Measurements from ENCODE around the gene OXT.

The OXT gene

DNA sequence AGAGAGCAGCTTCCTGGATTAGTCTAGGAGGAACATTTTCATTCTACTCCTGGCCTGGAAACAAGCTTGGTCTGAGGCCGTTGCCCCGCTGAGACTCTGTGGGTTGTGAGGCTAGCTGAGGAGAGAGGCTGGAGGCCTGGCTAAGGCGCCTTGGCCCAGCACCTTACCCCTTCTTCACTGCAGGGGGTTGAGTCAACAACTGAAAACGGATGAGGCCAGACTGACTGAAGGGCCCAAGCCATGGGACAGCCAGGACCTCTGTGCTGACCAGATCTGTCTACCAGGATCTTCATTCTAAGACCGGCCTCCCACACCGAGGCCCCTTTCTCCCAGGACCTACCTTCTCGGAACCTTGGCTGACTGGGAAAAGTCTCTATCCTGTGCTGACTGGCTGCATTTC, 16.6 kb downstream of the OXT start:
- DNase-seq, result no peak

DNA sequence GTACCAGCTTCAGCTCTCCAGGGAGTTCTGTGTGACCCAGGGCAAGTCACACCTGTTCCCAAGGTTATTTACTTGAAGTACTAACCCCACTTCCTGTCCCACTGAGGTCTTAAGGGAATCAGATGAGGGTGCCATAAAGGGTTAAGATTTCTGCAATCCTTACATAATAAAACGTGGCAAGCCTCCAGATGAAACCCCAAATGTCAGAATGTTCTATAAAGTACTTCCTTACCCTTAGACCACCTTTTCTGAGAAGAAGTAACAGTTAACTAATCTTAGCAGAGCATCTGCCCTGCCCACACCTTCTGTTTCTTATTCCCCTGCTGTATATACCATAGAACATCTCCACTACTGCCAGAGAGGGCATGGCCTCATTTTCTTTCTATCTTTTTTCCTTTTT, 19.1 kb downstream of the OXT start:
- DNase-seq, result no peak

DNA sequence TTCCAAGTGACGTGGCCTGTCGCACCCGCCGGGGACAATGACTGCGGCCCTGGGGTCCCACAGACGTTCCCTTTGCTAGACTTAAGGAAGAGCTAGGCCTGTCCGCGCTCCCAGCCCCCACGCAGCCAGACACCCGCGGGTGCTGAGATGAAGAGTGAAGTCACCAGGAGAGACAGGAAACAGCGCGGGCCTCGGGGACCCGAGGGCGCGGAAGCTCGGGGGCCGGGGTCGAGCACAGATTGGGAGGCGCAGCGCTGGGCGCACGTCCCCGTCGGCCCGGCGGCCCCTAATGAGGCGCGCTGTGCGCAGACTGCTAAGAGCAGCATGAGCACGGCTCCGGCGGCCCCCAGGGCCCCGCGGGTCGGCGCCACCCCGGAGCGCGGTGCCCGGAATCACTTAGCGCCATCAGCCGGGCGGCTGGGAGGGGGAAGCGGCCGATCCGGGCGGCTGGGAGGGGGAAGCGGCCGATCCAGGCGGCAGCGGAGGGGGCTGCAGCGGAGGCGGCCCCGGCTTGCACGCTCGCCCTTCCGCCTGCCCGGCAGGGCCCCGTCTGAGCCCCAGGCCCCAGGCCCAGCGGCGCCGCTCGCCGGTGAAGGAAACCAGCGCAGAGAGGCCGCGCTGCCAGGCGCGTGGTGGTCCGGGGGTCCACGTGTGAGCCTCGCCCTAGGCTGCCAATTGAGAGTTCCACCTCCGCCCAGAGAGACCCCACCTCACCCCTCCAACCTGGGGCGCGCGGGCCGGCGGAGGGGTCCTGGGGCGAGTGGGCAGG, 21.4 kb downstream of the OXT start:
- no peak for DNase-seq

- DNase-seq, result no peak
Measured at GRCh38 chr20:3093861-3094361, 22.5 kb downstream of the OXT start.

- no peak for DNase-seq
Measured at GRCh38 chr20:3094848-3095629, 23.6 kb downstream of the OXT start.

DNA sequence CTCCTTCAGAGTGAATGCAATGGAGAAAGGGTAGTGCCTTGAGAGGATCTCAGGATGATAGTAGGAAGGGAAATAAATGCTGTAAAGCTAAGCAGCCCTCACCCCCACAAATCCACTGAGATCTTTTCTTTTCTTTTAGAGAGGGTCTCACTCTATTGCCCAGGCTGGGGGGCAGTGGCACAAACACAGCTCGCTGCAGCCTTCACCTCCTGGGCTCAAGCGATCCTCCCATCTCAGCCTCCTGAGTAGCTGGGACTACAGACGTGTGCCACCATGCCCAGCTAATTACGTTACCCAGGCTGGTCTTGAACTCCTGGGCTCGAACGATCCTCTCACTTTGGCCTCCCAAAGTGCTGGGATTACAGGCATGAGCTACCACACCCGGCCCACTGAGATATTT, 29.1 kb downstream of the OXT start:
- no peak for DNase-seq

GRCh38 chr20:3101251-3101650, 29.8 kb downstream of the OXT start:
- DNase-seq, result no peak

GRCh38 chr20:3101737-3102574, 30.5 kb downstream of the OXT start:
- no peak for DNase-seq

DNA sequence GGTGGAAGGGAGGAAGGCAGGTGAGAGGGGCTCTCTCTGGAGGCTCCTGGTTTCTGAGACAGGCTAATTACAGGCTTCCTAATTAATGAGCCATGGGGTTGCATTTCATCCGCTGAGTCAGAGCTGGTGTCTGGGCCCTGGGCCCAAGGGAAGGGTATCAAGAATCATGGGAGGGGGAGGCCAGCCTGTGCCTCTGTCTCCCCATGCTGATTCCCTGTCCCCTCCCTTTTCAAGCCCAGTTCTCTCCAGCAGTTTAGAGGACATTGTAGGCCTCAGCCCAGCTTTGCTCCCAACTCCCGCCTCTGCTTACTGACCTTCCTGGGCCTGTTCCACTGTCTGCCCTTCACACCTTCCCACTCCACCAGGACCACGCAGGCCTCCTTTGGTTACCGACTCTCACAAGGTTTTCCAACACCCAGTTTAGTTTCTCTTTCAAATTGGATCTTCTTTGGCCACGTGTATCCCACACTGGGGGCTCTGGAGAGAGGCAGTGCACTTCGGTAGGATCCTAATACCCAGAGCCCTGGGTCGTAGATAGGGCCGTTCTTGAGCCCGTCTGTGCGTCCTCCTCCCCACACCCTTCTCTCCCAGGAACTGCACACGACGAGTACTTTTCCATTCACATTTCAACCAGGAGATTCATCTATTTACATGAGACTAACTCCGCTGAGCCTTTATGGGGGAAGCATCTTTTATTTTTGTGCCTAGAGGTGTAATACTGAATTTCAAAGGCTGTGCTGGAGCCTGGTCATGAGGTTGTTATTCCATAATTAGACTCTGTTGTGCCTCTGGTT, 31.4 kb downstream of the OXT start:
- DNase-seq, result no peak

DNA sequence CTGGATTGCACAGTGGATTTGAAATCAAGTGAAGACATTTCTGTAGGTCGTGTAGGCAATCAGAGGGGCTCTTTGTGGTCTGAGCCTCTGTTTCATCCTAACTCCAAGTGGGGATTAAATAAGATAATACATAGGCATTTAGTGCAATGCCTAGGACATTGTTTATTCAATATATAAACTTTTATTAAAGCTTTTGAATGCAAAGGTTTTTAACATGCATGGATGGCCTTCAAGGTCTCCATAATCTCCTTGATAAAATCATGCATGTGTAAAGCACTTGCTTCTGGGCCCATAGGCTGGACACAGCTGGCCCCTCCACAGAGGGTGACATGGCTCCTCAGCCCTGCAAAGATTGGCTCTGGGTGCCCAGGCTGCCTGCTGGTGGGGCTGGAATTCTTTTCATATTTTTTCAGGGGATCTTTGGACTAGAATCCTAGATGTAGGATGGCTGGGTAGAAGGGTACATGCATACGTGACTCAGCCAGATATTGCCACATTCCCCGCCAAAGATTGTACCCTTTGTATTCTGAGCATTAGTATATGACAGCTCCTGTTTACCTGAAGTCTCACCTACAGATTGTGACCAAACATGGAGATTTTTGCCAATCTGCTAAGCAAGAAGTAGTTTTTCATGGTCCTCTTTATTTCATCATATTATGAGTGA, 32.1 kb downstream of the OXT start:
- DNase-seq, result no peak

GRCh38 chr20:3105256-3106137, 34.1 kb downstream of the OXT start:
- no peak for DNase-seq

DNA sequence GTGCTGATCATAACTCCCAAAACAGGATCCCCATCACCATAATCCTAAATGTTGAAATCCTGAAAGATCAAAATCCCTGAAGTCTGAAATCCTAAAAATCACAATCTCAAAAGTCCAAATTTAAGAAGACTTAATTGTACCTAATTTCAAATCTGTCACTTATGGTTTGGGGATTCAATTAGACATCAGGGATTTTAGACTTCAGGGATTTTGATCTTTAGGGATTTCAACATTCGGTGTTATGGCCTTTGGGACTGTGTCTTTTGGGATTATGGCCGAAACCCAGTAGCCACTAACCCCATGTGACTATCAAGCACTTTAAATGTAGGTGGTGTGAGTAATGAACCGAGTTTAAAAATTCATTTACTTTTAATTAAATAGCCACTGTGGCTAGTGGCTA, 34.8 kb downstream of the OXT start:
- DNase-seq, result no peak

GRCh38 chr20:3106658-3107463, 35.4 kb downstream of the OXT start:
- DNase-seq, result no peak

DNA sequence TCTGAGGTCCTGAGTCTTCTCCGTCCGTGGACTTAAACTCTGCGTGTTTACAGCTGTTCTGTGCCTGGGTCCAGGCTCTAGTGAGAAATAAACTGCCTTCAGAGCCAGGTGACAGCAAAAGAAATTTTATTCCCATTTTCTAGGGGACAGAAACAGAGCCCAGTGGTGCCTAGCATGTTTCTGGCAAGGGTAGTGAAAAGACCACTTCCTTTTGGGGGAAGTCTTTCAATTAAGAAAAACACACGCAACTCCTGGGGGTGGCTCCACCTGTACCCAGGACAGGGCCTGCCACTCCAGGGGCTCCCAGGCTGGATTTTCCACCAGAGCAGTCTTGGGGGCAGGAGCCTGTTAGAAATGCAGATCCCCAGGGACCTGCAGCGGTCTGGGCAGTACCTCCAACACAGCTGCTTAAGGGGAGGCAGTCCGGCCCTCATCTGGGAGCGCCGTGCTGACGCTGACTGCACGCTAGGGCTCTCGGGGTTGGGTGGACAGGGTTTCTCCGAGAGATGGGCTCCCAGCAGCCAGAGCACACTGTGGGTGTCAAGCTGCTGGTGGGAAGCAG, 36.1 kb downstream of the OXT start:
- no peak for DNase-seq

DNA sequence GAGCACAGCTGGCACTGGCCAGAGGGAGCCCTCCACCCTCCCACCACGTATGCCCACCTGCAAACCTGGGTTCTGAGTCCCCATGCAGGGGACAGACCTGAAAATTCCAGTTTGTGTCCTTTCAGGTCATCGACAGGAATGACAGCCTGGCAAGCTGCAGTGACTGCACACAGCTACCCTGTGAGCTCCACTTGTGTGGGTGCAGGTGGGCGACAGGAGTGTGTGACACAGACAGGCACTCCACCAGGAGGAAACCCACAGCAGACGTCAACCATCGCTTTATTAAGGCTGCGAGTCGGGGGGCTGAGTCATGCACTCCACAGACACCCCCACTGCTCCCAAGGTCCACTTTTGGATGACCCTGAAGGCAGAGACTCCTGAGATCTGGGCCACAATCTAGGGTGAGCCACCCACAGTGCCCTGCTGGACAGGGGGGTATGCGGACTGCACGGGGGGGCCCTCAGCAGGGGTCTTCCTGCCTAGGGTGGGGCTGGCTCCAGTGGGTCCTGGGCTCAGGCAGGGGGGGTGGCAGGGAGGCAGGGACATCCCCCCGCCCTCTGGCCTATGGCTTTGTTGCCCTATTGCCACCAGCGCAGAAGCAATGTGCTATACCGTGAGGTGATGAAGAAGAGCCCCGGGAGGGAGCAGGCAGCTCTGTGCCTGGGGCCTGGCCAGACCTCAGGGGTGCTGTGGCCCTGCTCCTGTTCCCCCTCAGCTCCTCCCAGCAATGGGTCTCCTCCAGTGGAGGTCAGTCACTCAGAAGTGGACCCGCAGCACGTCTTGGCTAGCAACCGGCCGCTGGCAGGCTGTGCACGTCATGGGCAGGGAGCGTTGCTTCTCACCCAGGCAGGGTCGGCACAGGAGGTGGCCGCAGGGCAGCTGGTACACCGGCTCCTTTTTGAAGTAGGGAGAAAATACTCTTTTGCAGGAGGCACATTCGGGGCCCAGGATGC, 38.2 kb downstream of the OXT start:
- no peak for DNase-seq

DNA sequence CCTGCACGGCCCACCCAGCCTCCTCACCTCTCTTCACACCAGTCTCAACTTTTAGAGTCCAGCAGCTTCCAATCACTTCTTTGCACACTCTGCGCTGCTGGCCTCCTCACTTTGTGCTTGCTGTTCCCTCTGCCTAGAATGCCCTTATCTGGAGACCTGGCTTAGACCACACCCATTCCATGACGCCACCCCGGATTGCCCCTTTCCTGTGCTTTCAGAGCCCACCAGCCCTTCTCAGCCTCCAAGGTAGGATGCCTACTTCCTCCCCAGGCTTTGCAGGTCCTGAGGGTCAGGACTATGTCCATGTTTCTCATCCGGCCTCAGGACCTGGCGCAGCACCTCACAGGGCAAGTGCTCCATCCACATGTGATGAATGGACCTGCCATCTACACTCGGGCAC, 40.1 kb downstream of the OXT start:
- no peak for DNase-seq

DNA sequence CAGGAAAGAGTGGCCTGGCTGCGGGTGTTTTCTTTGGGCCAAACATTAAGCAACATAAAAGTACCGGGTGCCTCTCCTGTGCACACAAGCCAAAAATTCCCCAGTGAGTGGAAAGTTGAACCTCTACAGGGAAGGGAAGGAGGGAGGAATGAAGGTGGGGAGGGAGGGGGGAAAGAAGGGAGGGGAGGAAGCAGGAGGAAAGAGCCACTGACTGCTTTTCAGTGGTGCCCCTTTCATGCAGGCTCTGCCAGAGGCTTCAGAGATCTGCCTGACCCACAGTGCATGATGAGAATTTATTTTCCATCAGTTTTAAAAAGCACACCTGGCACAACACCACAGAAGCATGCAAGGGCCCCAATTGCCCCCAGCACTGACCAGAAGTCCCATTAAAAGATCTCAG, 40.6 kb downstream of the OXT start:
- no peak for DNase-seq
